Smooth muscle cell (in vitro differentiated cells): ENCODE data around the gene SDSL. TPM values are rescaled to one million over a fixed set of nuclear protein-coding genes. Genes with fewer than 3 reads are reported as not detected.

ENCODE experiments used
- DNase-seq: peaks from one replicate; lab custom pipeline; 2025; ENCODE audit not compliant: unreplicated experiment; lab: John Stamatoyannopoulos, UW
- H2AFZ ChIP-seq: fragments of 200-600 bp; sonication (generic); 2 replicates; pipeline ENCODE4 v1.6.0; 2016; ENCODE audit warnings: antibody characterized with exemption, low read depth, mild to moderate bottlenecking
- H3F3A ChIP-seq: fragments of 200-600 bp; sonication (generic); 2 replicates; pipeline ENCODE4 v1.6.0; 2017; ENCODE audit warnings: antibody characterized with exemption, low read depth
- H3K27ac ChIP-seq: fragments of 200-600 bp; sonication (generic); 2 replicates; pipeline ENCODE4 v1.5.1; 2016; ENCODE audit warnings: low read depth, mild to moderate bottlenecking
- H3K27me3 ChIP-seq: fragments of 200-600 bp; sonication (generic); 2 replicates; pipeline ENCODE4 v1.6.1; 2016; ENCODE audit warnings: low read depth, mild to moderate bottlenecking
- H3K36me3 ChIP-seq: fragments of 200-600 bp; sonication (generic); 2 replicates; pipeline ENCODE4 v1.5.1; 2016; ENCODE audit warnings: low read depth
- H3K4me1 ChIP-seq: fragments of 200-600 bp; sonication (generic); 2 replicates; pipeline ENCODE4 v1.5.1; 2016; ENCODE audit warnings: low read depth
- H3K4me2 ChIP-seq: fragments of 200-600 bp; sonication (generic); 2 replicates; pipeline ENCODE4 v1.6.0; 2016; ENCODE audit warnings: mild to moderate bottlenecking
- H3K4me3 ChIP-seq: fragments of 200-600 bp; sonication (generic); 2 replicates; pipeline ENCODE4 v1.5.1; 2016; ENCODE audit warnings: mild to moderate bottlenecking
- H3K79me2 ChIP-seq: fragments of 200-600 bp; sonication (generic); 2 replicates; pipeline ENCODE4 v1.6.0; 2016; ENCODE audit warnings: low read depth, mild to moderate bottlenecking
- H3K9ac ChIP-seq: fragments of 200-600 bp; sonication (generic); 2 replicates; pipeline ENCODE4 v1.6.0; 2016; ENCODE audit warnings: low read depth
- H3K9me3 ChIP-seq: fragments of 200-600 bp; sonication (generic); replicated peaks from 2 replicates; pipeline ENCODE4 v1.5.1; 2016; ENCODE audit warnings: low read depth
- H4K20me1 ChIP-seq: fragments of 200-600 bp; sonication (generic); 2 replicates; pipeline ENCODE4 v1.6.0; 2016; ENCODE audit warnings: low read depth
- CTCF ChIP-seq: fragments of 200-600 bp; sonication (generic); IDR thresholded peaks from 2 replicates; pipeline ENCODE4 v1.5.1; 2017; ENCODE audit warnings: borderline replicate concordance, mild to moderate bottlenecking, antibody characterized with exemption; ENCODE audit not compliant: insufficient read depth, poor library complexity, severe bottlenecking
- WGBS: methylation state at CpG from one replicate; pipeline ENCODE4 v1.1.7; 2016; ENCODE audit warnings: low lambda C conversion rate; 5-methylcytosine and 5-hydroxymethylcytosine counted together
- polyA plus RNA-seq: library from polyadenylated mRNA; unstranded; fragments of >200 nt; fragmentation: Nextera tagmentation; extraction: Ambion mirVana; gene quantifications from 2 replicates; pipeline ENCODE4 v1.2.1, GENCODE V29; 2016
- total RNA-seq: library from RNA; depleted of rRNA; stranded (reverse); fragments of >200 nt; gene quantifications from 2 replicates; pipeline ENCODE4 v1.2.3, GENCODE V29; 2014

The SDSL gene
- total and polyA plus RNA-seq, 2 experiments from 2014 or later, result 3.6 to 6.7 TPM

- Histone ChIP-seq H3K4me3 (no peak overlapping the region), H4K20me1 (no peaks in the 10 kb centered on the region), H3K4me1 (no peaks in the 10 kb centered on the region), H3K27ac (no peak overlapping the region), H3K36me3 (no peaks in the 10 kb centered on the region), H3K9ac (no peak overlapping the region), H3K27me3 (peaks cover 19% of the 10 kb centered on the region), H2AFZ (no peak overlapping the region), H3K79me2 (no peaks in the 10 kb centered on the region), H3F3A (no peaks in the 10 kb centered on the region), H3K4me2 (no peak overlapping the region), H3K9me3 (no peaks in the 10 kb centered on the region)
- WGBS, result 93% methylated on average over 1 of the region's 1 CpG
- no peak for DNase-seq
- TF ChIP-seq CTCF, result no peak
Observed at GRCh38 chr12:113449839-113450238, 27.7 kb downstream of the SDSL start.

- Histone ChIP-seq H3K4me3 (no peak overlapping the region), H3K4me2 (no peak overlapping the region), H3K9ac (no peak overlapping the region), H3K4me1 (no peaks in the 10 kb centered on the region), H4K20me1 (no peaks in the 10 kb centered on the region), H3K9me3 (no peaks in the 10 kb centered on the region), H3K36me3 (no peaks in the 10 kb centered on the region), H3K27me3 (peaks cover 28% of the 10 kb centered on the region), H3K27ac (no peak overlapping the region), H3F3A (no peaks in the 10 kb centered on the region), H3K79me2 (no peaks in the 10 kb centered on the region), H2AFZ (no peak overlapping the region)
- DNase-seq, result no peak
- WGBS, result 100% methylated on average over 2 of the region's 2 CpGs
- no peak for TF ChIP-seq CTCF
Observed at GRCh38 chr12:113452458-113452857, 30.3 kb downstream of the SDSL start.

DNA sequence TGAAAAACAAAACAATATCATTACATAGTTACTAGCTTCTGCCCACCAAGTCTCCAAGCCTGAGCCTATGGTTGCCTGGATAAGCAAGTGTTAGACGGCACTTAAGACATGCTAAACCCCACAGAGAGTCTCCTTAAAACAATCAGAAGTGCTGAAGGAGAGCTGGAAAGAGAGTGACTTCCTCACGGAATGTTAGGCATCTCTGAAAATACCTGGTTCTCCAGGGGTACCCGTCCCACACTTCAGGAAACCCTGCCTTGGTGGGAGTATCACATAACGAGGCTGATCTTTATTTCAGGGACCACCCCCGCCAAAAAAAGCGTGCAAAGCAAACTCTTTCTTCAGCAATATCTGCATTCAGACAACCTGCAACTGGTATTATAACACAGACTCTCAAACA lies 31.1 kb downstream of the SDSL start:
- Histone ChIP-seq H3K27me3 (peaks cover 33% of the 10 kb centered on the region), H3K9me3 (no peaks in the 10 kb centered on the region), H4K20me1 (no peaks in the 10 kb centered on the region), H3K79me2 (no peaks in the 10 kb centered on the region), H3K36me3 (no peaks in the 10 kb centered on the region), H3K9ac (no peak overlapping the region), H3F3A (no peaks in the 10 kb centered on the region), H3K4me2 (no peak overlapping the region), H2AFZ (no peak overlapping the region), H3K4me1 (no peaks in the 10 kb centered on the region), H3K27ac (no peak overlapping the region), H3K4me3 (no peak overlapping the region)
- TF ChIP-seq CTCF, result no peak
- 54% methylated on average over 6 of the region's 6 CpGs for WGBS
- no peak for DNase-seq

DNA sequence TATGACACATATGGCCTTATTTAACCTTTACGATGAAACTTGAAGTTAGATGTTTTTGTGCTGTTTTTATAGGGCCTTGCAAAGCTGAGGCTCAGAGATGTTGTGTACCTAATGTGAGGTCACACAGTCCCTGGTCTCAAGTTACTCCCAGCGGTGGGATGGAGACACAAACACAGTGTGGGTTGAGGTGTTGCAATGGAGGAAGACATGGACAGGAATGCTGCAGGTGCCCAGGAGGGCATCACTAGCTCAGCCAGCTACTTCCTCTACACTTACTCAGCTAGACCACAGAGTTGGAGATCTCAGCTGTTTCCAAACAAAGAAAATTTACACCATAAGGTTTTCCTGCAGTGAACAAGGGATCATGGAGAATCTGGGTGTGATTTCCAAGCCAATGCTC lies 34.0 kb downstream of the SDSL start:
- Histone ChIP-seq H3K4me3 (no peak overlapping the region), H3K4me1 (no peaks in the 10 kb centered on the region), H4K20me1 (no peaks in the 10 kb centered on the region), H3K36me3 (no peaks in the 10 kb centered on the region), H3F3A (no peaks in the 10 kb centered on the region), H3K27ac (no peak overlapping the region), H3K27me3 (peaks cover 55% of the 10 kb centered on the region), H3K79me2 (no peaks in the 10 kb centered on the region), H3K4me2 (no peak overlapping the region), H3K9ac (no peak overlapping the region), H3K9me3 (no peaks in the 10 kb centered on the region), H2AFZ (no peak overlapping the region)
- DNase-seq, result no peak
- 86% methylated on average over 2 of the region's 2 CpGs for WGBS
- TF ChIP-seq CTCF, result no peak
